Measurements from ENCODE around the gene AZIN2. TPM values are rescaled to one million over a fixed set of nuclear protein-coding genes. Genes with fewer than 3 reads are reported as not detected.

AZIN2 gene
- total and polyA plus RNA-seq, 2 of the 13 experiments (the other 11 are each of a cell fraction or from before 2014, with no cell fraction given) = 1.7 to 3.5 TPM

GRCh38 chr1:33119050-33119449 lies 38.1 kb downstream of the AZIN2 start:
- no peak for ATAC-seq
- Histone ChIP-seq H3K27ac (ENCODE audit: extremely low read length, insufficient read depth, low read length) (no peak overlapping the region), H3K9me3 (ENCODE audit: low read length) (no peaks in the 10 kb centered on the region), H3K4me1 (ENCODE audit: insufficient read depth, low read length) (peaks cover 8% of the 10 kb centered on the region; the same call in 1 of the 2 replicates), H3K9ac (ENCODE audit: insufficient read depth, low read depth, low read length) (no peak overlapping the region), H3K36me3 (replicated peaks in 1 of 2; ENCODE audit: control insufficient read depth in 1 of 2, insufficient read depth in 2 of 2, low read length in 2 of 2) (no peaks in the 10 kb centered on the region), H3K4me3 (replicated peaks in 1 of 3; ENCODE audit: insufficient read depth in 1 of 3, low read depth in 2 of 3, low read length in 3 of 3) (no peak overlapping the region), H2AFZ (ENCODE audit: low read length) (no peak overlapping the region), H4K20me1 (ENCODE audit: insufficient read depth, low read length) (no peaks in the 10 kb centered on the region), H3K79me2 (ENCODE audit: insufficient read depth, low read length) (no peaks in the 10 kb centered on the region), H3K4me2 (ENCODE audit: low read depth, low read length) (no peak overlapping the region), H3K27me3 (ENCODE audit: control insufficient read depth in 1 of 2, insufficient read depth in 2 of 2, low read length in 2 of 2) (peaks cover 0 to 3% of the 10 kb centered on the region in 2 experiments; a peak in 1 of 5 replicates)
- BruUV-seq (replicated peaks) = no TSS peak
- DNase-seq (ENCODE audit: low spot score) = no peak
- CTCF ChIA-PET (ENCODE audit: low intra/inter-chr PET ratio, low total read pairs) = no interaction called here
- in situ Hi-C loops (cut with HindIII; ENCODE audit: extremely low pct_ligation_motif_present, low pct_unique_long_range_greater_than_20kb) = loop anchor here (10.0 kb wide), 1 partner anchor 56 kb away; no protein-coding TSS in a partner anchor
- TF ChIP-seq ZNF205 (CRISPR knock-in tag; IDR thresholded peaks at IDR 0.05) = no peak
- TF ChIP-seq ZNF138 (CRISPR knock-in tag; IDR thresholded peaks at IDR 0.05; ENCODE audit: low read depth) = no peak
- TF ChIP-seq ZBTB42 (CRISPR knock-in tag; IDR thresholded peaks at IDR 0.05) = no peak
- TF ChIP-seq ZNF761 (CRISPR knock-in tag; conservative IDR thresholded peaks at IDR 0.05) = no peak
- TF ChIP-seq SIN3B (IDR thresholded peaks at IDR 0.05; ENCODE audit: low read length) = no peak
- TF ChIP-seq HMGA1 (CRISPR knock-in tag; conservative IDR thresholded peaks at IDR 0.05) = no peak
- TF ChIP-seq RARA (CRISPR knock-in tag; IDR thresholded peaks at IDR 0.05) = no peak
- no peak for TF ChIP-seq RORA (CRISPR knock-in tag; IDR thresholded peaks at IDR 0.05)
- TF ChIP-seq NCOA1 (CRISPR knock-in tag; IDR thresholded peaks at IDR 0.05) = no peak
- TF ChIP-seq PPARG (CRISPR knock-in tag; conservative IDR thresholded peaks at IDR 0.05) = no peak
- FAIRE-seq = no peak
- POLR2A ChIA-PET = no interaction called here
- 26% methylated on average over 2 of the region's 2 CpGs for WGBS (ENCODE audit: low lambda C conversion rate)
- intact Hi-C loops (cut with micrococcal nuclease; ENCODE audit: unreplicated experiment) = loop anchor here (10.0 kb wide), 1 partner anchor 246 kb away; no protein-coding TSS in a partner anchor

Measured in HepG2 (cell line).